SKM-1 treated with dmso at 0.1 percent for 144 hours (cell line): ENCODE results near the gene LY6G6D.

Experiments used
- DNase-seq: peaks from one replicate; lab custom pipeline; 2025; ENCODE audit not compliant: unreplicated experiment; lab: John Stamatoyannopoulos, UW

LY6G6D gene

DNA sequence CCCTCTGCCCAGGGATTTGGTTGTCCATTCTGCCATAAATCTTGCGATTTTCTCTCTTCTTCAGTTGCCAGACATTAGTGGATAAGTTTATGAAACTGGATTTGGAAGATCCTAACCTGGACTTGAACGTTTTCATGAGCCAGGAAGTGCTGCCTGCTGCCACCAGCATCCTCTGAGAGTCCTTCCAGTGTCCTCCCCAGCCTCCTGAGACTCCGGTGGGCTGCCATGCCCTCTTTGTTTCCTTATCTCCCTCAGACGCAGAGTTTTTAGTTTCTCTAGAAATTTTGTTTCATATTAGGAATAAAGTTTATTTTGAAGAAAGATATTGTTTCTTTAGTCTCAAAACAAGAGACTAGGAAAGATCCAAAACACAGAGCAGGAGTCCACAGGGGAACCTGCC, 47.2 kb downstream of the LY6G6D start, which contains the start of gene SAPCD1:
TSS of gene SAPCD1 (plus strand) at position 301 of the 400 bp plus-strand sequence. CDS start 399 bp downstream, outside the sequence.
- DNase-seq = no peak

DNA sequence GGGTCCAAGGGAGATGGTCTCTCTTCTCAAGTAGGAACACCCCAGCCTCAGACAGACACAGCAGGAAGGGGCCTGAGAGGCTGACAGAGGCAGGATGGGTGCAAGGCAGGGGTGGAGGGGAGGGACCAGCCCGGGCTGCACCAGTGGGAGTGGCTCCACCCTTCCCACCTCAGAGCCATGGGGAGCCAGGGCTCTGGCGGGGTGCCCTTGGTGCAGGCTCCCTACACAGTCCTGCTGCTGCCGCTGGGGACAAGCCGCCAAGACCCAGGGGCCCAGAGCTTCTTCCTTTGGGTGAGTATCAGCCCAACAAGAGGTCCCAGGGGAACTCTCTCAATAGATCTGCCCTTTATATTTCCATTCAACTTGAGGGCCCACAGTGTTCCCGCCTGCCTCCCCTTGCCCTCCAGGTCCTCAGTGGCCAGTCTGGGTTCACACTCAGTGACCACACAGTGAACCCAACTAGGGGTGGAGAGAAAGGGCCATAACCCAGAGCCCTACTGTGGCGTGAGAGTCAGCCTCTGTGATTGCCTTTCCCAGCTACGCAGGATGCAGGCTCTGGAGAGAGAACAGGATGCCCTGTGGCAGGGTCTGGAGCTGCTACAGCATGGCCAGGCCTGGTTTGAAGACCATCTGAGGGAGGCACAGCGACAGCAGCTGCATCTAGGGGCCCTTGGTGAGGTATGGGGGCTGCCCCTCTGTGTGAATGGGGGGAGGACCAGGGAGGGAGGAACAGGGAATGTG, 47.9 kb downstream of the LY6G6D start:
- DNase-seq = no peak

DNA sequence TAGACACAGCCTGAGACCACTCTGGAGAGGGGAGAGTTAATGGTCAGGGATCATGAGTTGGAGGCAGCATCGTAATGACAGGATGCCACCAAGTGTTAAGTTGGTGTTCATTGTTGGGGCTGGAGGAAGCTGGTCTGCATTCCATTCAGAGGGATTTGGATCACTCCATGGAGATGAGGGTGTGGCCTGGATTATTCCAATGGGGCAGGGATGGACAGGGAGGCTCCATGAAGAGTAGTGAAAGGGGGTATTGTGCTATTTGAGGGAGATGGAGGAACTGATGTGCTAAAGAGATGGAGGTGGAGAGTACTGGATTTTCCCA, 48.4 kb downstream of the LY6G6D start:
- DNase-seq = no peak

DNA sequence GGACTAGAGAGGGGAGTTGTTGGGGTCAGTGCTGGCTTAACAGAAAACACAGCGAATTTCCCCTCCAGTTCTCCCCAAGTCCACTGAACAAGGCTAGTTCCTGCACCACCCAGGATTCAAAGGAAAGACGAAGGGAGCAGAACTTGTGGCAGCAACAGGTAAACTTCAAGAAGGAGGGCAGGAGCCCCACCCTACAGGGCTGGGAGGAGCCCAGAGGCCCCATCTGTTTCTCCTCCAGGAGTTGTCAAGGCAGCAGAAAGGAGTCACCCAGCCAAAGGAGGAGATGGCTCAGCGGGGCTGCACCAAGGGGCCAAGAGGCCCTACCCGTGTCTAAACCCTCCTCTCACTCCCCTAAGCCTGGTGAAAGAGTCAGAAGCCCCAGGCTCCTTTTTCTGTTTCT, 49.0 kb downstream of the LY6G6D start:
- no peak for DNase-seq

DNA sequence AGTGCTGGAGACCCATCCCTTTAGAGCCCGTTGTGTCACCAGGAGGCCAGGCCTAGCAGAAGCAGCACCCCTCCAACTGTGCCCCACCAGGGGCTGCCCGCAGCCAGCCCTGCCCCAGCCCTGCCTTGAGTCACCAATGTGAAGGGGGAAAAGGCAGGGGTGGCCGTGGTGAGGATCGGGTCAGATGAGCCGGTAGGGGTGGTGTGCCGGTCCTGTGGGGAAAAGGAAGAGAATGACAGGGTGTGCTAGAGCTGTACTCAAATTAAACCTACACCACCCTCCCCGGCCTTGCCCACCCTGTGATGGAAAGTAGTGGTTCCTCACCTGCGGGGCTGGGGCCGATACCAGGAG, 50.4 kb downstream of the LY6G6D start:
- DNase-seq = no peak

DNA sequence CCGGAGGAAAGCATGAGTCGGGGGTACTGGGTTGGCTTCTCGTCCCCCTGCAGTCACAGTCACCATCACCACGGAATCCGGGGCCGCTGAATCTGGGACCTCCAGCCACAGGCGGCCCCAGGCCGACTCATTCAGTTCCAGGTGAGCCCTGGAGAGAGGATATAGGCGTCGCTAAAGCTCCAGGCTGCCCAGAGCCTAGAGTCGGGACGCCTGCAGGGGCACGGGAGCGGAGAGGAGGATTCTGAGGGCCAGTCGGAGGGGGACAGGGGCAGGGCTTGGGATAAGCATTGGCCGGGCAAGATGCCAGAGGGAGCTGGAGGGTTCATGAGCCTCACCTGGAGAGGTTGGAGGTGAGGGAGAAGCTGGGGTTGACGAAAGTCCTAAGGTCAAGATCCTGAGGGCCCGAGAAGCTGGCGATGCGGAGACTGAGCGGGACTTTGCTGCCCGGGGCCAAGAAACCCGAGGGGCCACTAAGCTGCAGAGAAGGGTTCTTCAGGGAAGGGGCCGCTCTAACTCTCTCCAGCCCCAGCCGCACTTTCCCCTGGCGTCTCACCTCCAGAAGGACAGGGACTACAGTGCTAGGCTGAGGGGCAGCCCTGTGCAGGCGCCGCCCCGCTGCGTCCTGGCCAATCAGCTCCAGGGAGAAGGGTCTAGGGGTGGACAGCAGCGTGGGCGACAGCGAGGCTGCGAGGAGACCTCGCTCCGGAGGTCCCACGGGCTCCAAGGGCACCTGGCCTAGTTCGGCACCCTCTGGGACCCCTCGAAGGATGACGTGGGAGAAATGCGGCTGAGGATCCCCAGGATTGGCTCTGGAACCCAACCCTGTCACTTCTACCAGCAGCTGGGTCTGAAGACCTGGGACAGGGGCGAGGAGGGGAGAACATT, 51.0 kb downstream of the LY6G6D start:
- no peak for DNase-seq

DNA sequence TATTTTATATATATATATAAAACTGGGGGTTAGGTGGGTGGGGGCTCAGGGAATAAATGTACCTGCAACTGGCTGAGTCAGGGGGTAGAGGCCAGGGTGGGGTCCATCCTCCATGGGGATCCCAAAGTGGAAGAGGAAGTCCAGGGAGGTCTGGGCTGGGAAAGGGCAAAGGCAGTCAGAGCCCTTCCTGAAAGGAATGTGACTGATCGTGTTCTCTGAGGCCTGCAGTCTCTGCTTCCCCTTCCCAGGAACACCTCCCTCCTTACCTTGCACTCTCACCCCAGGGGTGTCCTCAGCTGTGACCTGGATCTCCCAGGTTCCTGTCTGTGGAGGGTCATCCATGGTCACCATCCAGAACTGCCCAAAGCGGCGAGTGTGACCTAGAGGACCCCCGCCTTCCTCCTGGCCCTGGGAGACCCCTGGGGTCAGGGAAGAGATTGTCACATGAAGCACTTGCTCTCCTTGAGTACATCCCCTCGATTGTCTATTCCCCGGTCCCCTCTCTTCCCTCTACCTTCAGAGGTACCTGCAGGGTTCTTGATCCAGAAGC, 52.0 kb downstream of the LY6G6D start:
- no peak for DNase-seq
